HG03521 (cell line): ENCODE measurements around the gene KCNH6.
A peak's percentile ranks its signal among the peaks of the same experiment; 100 is the strongest.

ENCODE experiments used
- ATAC-seq: cut with Tn5 transposase; IDR thresholded peaks from one replicate; pipeline ENCODE4 v1.9.1; 2021; ENCODE audit warnings: mild to moderate bottlenecking, moderate library complexity; ENCODE audit not compliant: unreplicated experiment

Gene KCNH6, protein sequence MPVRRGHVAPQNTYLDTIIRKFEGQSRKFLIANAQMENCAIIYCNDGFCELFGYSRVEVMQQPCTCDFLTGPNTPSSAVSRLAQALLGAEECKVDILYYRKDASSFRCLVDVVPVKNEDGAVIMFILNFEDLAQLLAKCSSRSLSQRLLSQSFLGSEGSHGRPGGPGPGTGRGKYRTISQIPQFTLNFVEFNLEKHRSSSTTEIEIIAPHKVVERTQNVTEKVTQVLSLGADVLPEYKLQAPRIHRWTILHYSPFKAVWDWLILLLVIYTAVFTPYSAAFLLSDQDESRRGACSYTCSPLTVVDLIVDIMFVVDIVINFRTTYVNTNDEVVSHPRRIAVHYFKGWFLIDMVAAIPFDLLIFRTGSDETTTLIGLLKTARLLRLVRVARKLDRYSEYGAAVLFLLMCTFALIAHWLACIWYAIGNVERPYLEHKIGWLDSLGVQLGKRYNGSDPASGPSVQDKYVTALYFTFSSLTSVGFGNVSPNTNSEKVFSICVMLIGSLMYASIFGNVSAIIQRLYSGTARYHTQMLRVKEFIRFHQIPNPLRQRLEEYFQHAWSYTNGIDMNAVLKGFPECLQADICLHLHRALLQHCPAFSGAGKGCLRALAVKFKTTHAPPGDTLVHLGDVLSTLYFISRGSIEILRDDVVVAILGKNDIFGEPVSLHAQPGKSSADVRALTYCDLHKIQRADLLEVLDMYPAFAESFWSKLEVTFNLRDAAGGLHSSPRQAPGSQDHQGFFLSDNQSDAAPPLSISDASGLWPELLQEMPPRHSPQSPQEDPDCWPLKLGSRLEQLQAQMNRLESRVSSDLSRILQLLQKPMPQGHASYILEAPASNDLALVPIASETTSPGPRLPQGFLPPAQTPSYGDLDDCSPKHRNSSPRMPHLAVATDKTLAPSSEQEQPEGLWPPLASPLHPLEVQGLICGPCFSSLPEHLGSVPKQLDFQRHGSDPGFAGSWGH

DNA sequence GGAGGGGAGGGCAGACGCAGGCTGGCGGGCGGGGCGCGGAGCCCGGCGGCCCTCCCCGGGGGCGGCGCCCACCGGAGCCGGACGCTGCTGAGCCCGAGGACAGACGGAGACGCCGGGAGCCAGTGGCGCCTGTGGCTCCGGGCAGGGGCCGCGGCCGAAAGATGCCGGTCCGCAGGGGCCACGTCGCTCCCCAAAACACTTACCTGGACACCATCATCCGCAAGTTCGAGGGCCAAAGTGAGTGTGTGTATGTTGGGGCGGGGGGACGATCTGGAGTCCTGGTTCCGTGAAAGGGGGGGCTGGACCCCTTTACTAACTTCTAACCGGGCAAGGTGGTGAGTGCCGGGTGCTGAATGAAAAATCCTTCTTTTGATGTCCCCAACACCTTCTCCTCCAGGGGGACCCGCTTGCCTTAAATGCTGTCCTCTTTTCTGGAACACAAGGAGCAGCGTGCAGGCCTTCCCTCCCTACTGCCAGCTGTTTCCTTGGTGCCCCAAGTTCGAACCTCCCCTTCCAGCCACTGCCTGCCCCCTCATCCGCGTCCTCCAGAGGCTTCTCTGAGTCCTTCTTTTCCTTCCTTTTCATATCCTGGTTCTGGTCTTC, at the start of gene KCNH6:
Gene KCNH6, plus strand, starts transcription at position 106 of the 603 bp plus-strand sequence. Its CDS starts 56 bp downstream, at position 162.
- ATAC-seq = no peak

DNA sequence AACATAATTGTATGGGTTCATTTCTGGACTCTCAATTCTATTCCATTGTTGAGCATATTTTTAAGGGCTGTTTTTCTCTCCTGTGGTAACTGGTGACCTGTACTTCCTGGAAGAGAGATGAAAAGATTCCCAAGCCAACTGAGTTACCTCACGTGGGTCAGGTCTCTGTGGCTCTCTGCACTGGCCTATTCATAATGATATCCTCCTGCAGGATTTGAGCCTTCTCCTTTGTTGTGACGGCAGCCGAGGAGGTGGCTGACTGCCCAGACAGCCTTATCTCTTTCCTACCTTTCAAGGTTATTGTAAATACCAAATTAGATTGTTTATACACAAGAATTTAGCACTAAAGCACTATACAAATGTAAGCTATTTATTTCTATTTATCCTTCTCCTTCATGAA, 49.0 kb upstream of the KCNH6 start:
- ATAC-seq = no peak

DNA sequence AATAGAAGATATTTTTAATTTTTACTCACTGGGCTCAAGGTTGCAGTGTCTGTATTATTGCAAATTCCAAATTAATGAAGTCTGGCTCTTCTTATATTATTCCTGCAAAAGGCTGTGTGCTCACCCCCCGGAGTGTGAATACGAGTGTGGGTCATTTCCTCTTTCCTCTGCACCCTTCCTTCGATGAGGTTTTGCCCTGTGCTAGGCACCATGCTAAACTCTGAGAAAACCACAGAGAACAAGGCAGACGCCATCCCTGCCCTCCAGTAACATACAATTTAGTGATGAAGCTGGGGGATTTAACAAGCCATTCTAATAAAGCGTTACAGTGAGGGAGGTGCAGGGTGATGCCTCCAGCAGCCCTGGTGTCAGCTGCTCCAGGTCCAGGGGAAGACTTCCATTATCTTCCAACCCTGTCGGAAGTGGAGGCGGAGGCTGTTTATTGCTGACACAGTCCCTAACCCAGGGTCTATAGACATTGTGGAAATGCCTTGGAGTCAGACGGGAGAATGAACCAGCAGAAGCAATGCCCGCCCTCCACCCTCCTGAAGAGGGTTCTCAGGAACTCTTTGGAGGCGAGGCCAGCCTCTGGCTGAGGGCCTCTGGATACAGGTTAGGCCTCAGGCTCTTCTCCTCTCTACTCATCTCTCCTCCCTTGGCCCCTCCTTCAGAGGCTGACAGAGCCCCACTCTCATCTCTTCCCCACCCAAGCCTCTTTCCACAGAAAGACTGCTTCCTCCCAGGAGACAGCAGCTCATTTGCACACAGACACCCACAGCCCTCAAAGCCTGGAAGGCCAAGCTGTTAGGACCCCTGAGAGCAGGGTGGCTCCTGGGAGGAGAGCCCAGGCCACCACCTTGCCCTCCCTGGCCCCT, 48.3 kb upstream of the KCNH6 start:
- no peak for ATAC-seq

DNA sequence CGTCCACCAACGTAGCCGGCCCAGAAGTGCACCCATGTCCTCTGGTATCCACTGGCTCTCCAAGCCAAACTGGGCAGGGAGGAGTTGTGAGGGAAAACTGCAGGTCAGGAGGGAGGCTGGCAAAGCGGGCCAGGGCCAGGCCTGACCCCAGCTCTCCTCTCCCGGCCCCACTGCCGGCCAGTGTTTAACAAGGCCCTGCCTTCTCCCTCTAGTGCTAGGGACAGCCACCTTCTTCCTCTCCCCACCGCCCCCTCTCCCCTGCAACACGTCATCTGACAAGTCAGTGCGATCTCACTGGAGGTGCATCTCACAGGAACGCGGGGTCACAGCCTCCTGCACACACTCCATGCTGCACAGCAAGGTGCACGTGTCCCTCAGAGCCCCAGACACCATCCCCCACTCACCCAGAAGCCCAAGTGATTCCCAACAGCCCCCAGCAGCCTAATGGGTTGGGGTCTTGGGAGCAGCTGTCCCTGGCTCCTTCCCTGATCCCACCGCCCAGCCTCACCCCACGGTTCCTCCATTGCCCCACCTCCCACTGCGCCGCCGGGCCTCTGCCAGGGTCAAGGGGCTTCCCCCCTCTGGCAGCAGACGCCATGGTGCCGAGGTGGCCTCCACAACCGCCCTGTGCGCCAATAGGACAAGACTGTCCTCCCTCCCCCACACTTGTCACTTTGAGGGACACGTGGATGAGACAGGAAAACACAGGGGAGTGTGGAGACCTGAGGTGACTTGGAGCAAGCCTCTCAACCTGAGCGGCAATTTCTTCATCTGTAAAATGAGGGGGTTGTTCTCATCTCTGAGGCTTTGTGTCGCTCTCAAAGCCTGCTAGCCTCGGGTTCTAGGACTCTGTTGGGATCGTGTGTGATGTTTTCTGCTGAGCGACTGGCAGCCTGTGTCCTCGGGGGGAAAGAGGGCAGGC, 47.4 kb upstream of the KCNH6 start:
- ATAC-seq = no peak

DNA sequence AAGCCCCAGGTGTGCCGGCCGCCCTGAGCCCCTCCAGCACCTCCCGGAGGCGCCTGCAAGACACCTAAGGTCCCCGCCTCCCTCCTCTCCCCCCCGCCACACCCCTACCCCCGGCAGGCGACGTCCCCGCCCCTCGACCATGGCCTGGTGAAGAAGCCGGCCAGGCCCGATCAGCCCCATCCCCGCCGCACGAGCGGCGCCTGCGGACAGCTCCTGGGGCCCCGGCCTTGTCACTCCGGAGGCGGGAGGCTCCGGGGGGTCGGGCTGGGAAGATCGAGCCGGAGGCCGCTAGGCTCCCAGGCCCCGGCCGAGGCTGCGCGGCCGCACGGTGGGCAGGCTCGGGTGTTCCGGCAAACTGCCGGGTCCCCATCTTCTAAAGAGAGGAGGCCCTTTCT, 46.7 kb upstream of the KCNH6 start:
- no peak for ATAC-seq

DNA sequence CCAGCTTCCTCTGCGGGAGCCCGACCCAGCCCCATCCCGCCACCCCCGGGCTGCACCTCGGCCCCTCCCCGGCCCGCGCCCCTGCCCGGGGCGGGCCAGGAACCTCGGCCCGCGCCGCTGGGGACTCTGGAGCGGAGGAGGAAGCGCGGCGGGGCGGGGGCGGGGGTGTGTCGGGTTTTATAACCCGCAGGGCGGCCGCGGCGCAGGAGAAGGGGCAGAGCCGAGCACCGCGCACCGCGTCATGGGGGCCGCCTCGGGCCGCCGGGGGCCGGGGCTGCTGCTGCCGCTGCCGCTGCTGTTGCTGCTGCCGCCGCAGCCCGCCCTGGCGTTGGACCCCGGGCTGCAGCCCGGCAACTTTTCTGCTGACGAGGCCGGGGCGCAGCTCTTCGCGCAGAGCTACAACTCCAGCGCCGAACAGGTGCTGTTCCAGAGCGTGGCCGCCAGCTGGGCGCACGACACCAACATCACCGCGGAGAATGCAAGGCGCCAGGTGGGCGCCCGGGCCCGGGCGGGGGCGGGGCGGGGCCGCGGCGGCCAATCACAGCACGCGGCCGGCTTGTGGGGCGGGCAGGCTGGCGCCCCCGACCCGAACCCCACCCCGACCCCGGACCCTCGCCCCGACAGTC, 46.2 kb upstream of the KCNH6 start, which contains the start of gene ACE:
Gene ACE, plus strand, starts transcription at position 208 of the 626 bp plus-strand sequence. Its CDS starts 34 bp downstream, at position 242.
- ATAC-seq = no peak

DNA sequence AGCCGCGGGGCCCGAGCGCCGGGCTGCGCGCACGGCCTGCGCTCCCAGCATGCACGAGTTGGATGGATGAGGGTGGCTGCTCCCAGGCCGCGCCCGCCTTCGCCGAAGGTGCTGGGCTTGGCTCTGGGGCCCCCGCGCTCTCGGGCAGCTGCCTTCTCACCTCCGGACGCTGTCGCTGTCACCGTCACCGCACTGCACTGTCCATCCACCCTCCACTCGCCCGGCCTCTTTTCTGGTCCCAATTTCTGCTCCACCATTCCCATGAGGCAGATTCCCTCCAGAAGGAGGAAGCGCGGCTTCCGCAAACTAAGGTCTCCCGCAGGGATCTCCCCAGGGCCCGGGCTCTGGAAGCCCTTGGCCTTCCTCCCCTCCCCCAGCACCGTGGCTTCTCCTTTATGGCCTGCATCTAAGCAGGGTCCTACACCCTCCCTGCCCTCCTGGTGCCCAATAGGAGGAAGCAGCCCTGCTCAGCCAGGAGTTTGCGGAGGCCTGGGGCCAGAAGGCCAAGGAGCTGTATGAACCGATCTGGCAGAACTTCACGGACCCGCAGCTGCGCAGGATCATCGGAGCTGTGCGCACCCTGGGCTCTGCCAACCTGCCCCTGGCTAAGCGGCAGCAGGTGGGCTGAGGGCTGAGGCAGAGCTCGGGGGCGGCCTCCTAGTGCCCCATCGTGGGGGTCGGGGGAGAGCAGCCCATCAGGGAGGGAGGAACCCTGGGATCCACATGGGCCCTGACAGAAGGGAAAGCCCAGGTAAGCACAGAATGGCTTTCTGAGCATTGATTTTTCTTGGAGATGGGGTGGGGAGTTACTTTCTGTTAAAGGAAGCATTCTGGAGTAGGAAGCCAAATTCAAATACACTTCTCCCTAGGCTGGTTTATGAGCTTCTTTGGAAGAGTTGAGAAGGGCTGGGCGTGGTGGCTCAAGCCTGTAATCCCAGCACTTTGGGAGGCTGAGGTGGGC, 45.4 kb upstream of the KCNH6 start:
- no peak for ATAC-seq

GRCh38 chr17:63478814-63479494, 44.2 kb upstream of the KCNH6 start:
- ATAC-seq = peak; percentile 59

- no peak for ATAC-seq
Measured at GRCh38 chr17:63479495-63480184, 43.5 kb upstream of the KCNH6 start.

GRCh38 chr17:63480192-63480784, 42.9 kb upstream of the KCNH6 start:
- no peak for ATAC-seq

GRCh38 chr17:63480826-63481487, 42.2 kb upstream of the KCNH6 start:
- ATAC-seq = no peak

DNA sequence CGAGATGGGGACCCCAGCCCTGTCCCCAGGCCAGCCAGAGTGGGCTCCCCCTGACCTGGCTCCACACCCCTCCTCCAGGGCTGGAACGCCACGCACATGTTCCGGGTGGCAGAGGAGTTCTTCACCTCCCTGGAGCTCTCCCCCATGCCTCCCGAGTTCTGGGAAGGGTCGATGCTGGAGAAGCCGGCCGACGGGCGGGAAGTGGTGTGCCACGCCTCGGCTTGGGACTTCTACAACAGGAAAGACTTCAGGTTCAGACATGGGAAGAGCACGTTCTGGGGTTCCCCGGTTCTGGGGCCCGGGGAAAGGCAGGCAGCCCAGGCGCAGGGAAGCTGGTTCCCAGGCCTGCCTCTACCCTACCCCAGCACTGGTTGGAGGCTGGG, 41.7 kb upstream of the KCNH6 start:
- no peak for ATAC-seq

DNA sequence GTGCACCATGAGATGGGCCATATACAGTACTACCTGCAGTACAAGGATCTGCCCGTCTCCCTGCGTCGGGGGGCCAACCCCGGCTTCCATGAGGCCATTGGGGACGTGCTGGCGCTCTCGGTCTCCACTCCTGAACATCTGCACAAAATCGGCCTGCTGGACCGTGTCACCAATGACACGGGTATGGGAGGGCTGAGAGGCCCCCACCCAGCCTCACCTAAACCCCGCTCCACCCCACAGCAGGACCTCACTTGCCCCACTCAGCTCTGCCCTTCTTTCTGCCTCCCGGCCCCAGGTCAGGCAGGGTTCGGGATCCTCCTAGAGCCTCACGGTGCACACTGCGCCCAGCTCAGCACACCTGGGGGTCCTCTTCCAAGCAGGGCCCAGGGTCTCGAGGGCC, 40.6 kb upstream of the KCNH6 start:
- ATAC-seq = no peak

- ATAC-seq = no peak
Measured at GRCh38 chr17:63483038-63483437, 40.1 kb upstream of the KCNH6 start.
